ENCODE data around the gene UQCRC1.

Gene UQCRC1

GRCh38 chr3:48569808-48570450 lies 39.5 kb downstream of the UQCRC1 start:
- no peak for DNase-seq

- DNase-seq: no peak
Measured at GRCh38 chr3:48569400-48569799, 40.0 kb downstream of the UQCRC1 start.

- DNase-seq: no peak
Measured at GRCh38 chr3:48568476-48568875, 41.0 kb downstream of the UQCRC1 start.

- no peak for DNase-seq
Measured at GRCh38 chr3:48567500-48567899, 41.9 kb downstream of the UQCRC1 start.

- no peak for DNase-seq
Measured at GRCh38 chr3:48567090-48567489, 42.4 kb downstream of the UQCRC1 start.

- DNase-seq: no peak
Measured at GRCh38 chr3:48566401-48566760, 43.1 kb downstream of the UQCRC1 start.

- DNase-seq: no peak
Measured at GRCh38 chr3:48565591-48566400, 43.6 kb downstream of the UQCRC1 start.

GRCh38 chr3:48565186-48565585 lies 44.3 kb downstream of the UQCRC1 start:
- DNase-seq: no peak

GRCh38 chr3:48564667-48565066 lies 44.8 kb downstream of the UQCRC1 start:
- no peak for DNase-seq

GRCh38 chr3:48564022-48564421 lies 45.4 kb downstream of the UQCRC1 start:
- peak; percentile 20 for DNase-seq

GRCh38 chr3:48563382-48563918 lies 46.0 kb downstream of the UQCRC1 start, which contains the start of gene UCN2:
Gene UCN2, minus strand, starts transcription at chr3:48563781. Its CDS starts 657 bp downstream, at chr3:48563124.
- DNase-seq: no peak

- no peak for DNase-seq
Measured at GRCh38 chr3:48562367-48563095, 46.9 kb downstream of the UQCRC1 start.

- DNase-seq: no peak
Measured at GRCh38 chr3:48561045-48561736, 48.3 kb downstream of the UQCRC1 start.

- DNase-seq: no peak
Measured at GRCh38 chr3:48560648-48561018, 48.8 kb downstream of the UQCRC1 start.

- no peak for DNase-seq
Measured at GRCh38 chr3:48558493-48559134, 50.8 kb downstream of the UQCRC1 start.

GRCh38 chr3:48556796-48557626 lies 52.4 kb downstream of the UQCRC1 start, which contains the start of gene PFKFB4:
Gene PFKFB4, minus strand, starts transcription at chr3:48556803. Its CDS starts 26 bp downstream, at chr3:48556777.
- peak; percentile 99 for DNase-seq

- no peak for DNase-seq
Measured at GRCh38 chr3:48555949-48556795, 53.3 kb downstream of the UQCRC1 start.

GRCh38 chr3:48555231-48555948 lies 54.1 kb downstream of the UQCRC1 start:
- DNase-seq: no peak

Measured in activated gamma-delta T cell treated with Interleukin-2 at 50 U/mL for 16 hours (primary cell).